CD1c-positive myeloid dendritic cell (primary cell): ENCODE data around the gene EPC2.

ENCODE experiments used
- DNase-seq: peaks from one replicate; pipeline ENCODE4 v3.0.0-alpha.2; 2016; ENCODE audit errors: extremely low spot score

The EPC2 gene

GRCh38 chr2:148643998-148644882, at the start of gene EPC2:
Gene EPC2 (plus strand): TSS chr2:148644751. CDS start chr2:148645018, 267 bp downstream.
- DNase-seq, result peak; percentile 90

- DNase-seq, result peak; percentile 7
These were observed 48.5 kb upstream of the EPC2 start for GRCh38 chr2:148596018-148596417.

- DNase-seq, result no peak
These were observed 45.2 kb upstream of the EPC2 start for GRCh38 chr2:148599109-148599991.

GRCh38 chr2:148602885-148603561, 41.5 kb upstream of the EPC2 start:
- DNase-seq, result no peak

GRCh38 chr2:148603562-148603920, 41.0 kb upstream of the EPC2 start:
- DNase-seq, result no peak

- no peak for DNase-seq
These were observed 39.6 kb upstream of the EPC2 start for GRCh38 chr2:148604927-148605326.

- no peak for DNase-seq
These were observed 37.0 kb upstream of the EPC2 start for GRCh38 chr2:148607566-148607965.

GRCh38 chr2:148613231-148614013, 31.1 kb upstream of the EPC2 start:
- no peak for DNase-seq

- DNase-seq, result no peak
These were observed 30.6 kb upstream of the EPC2 start for GRCh38 chr2:148614014-148614321.

- peak; percentile 75 for DNase-seq
These were observed 30.1 kb upstream of the EPC2 start for GRCh38 chr2:148614322-148615049.

- no peak for DNase-seq
These were observed 29.1 kb upstream of the EPC2 start for GRCh38 chr2:148615381-148615841.

- no peak for DNase-seq
These were observed 27.9 kb upstream of the EPC2 start for GRCh38 chr2:148616662-148617061.

GRCh38 chr2:148617219-148617618, 27.3 kb upstream of the EPC2 start:
- DNase-seq, result no peak

- DNase-seq, result no peak
These were observed 24.9 kb upstream of the EPC2 start for GRCh38 chr2:148619560-148620195.

GRCh38 chr2:148622366-148622765, 22.2 kb upstream of the EPC2 start:
- DNase-seq, result no peak

GRCh38 chr2:148623086-148623485, 21.5 kb upstream of the EPC2 start:
- DNase-seq, result no peak

GRCh38 chr2:148627224-148627623, 17.3 kb upstream of the EPC2 start:
- DNase-seq, result no peak

GRCh38 chr2:148634749-148635148, 9.8 kb upstream of the EPC2 start:
- no peak for DNase-seq

GRCh38 chr2:148638543-148638942, 6.0 kb upstream of the EPC2 start:
- DNase-seq, result no peak

- no peak for DNase-seq
These were observed 3.8 kb upstream of the EPC2 start for GRCh38 chr2:148640767-148641166.
